DMS79 (cell line): ENCODE measurements around the gene ABCA13.

ENCODE experiments used
- DNase-seq: peaks from one replicate; lab custom pipeline; 2025; lab: John Stamatoyannopoulos, UW

ABCA13 gene

DNA sequence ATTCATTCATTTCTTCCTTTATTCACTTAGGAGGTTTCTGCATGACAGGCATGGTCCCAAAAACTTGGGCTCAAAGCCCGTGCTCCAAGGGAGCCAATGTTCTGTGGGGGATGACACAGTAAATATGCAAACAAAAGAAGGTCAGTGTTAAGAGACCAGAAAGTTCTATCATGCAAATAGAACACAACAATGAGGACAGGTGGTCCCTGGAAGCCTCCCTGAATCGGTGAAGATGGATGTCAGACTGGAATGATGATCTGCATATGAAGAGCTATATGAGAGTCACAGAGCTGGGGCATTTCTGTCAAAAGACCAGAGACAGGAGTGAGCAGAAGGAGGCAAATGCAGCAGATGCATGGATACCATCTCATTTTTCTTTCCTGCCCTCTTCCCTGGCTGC, 129.0 kb downstream of the ABCA13 start:
- DNase-seq = no peak

DNA sequence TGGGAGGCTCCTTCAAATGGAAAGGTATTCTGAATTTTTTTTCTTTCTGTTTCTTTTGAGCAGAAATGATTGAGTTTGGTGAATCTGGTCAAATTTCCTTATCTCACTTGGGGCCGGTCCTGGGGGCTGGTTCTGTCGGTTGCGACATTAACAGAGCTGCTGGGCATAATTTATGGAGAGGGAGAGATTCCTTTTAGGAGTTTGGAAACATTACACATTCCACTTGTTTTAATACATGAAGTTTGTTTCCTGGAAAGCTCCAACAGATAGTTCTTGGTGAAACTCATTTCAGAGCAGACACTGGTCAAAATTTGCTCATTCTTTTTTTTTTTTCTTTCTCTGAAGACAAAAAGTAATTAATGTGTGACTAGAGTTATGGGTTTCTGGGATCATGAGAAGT, 129.9 kb downstream of the ABCA13 start:
- no peak for DNase-seq

DNA sequence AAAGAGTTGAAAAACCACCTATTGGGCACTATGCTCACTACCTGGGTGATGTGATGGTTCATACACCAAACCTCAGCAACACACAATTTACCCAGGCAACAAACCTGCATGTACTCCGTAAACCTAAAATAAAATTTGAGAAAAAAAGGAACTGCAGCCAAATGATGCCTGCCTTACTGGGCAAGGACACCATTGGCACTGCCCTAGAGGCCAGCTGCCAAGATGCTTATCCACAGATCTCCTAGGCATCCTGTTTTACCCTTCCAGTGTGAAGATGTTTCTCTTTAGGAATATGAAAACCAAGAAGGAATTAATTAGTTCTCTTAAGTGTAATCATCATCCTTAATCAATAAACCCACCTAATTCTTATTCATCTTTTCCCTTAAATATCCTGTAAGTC, 133.4 kb downstream of the ABCA13 start:
- DNase-seq = no peak

DNA sequence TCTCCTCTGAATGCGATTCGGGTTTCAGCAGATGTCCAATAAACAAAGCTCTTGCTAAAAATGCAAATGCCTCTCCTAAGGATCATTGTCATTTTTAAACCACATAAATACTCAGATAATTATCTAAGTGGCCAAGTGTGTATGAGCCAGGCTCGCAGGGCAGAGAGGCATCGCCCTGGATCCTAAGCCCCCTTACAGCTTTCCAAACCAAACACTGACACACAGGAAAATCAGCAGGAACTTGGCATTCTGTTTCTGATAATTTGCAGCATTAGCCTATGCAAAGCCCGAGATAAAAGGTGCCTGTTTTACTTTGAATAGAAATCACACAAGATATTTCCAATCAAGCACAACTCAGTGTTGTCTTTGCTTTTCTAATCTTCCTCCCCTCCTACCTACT, 134.4 kb downstream of the ABCA13 start:
- DNase-seq = no peak

DNA sequence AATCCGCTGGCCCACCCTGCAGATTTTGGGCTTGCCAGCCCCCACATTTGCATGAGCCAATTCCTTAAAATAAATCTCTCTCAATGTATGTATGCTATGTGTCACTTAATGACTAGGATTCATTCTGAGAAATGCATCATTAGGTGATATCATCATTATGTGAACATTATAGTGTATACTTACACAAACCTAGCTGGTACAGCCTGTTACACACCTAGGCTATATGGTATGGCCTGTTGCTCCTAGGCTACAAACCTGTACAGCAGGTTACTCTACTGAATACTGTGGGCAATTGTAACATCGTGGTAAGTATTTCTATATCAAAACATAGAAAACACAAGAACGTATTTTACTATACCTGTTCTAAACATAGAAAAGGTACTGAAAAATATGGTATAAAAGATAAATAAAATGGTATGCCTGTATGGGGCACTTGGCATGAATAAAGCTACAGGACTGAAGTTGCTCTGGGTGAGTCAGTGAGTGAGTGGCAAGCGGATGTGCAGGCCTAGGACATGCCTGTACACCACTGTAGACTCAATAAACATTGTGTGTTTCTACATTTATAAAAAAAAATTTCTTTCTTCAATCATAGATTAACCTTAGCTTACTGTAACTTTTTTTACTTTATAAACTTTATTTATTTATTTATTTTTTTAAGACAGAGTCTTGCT, 135.9 kb downstream of the ABCA13 start:
- DNase-seq = no peak

DNA sequence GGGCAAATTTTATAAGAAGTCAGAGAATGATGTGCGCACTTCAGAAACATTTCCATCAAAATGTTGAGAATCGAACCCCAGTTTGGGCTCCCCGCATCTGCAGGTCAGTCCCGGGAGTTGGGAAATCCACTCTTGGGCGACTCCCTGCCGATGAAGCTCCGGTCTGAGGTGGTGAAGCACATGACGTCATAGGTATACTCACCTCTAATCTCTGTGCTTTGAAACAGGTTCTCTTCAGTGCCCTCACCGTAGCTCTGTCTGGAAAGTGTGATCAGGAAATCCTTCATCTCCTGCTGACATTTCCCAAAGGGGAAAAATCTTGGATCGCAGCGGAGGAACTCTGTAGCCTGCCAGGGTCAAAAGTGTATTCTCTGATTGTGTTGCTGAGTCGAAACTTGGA, 138.5 kb downstream of the ABCA13 start:
- no peak for DNase-seq

DNA sequence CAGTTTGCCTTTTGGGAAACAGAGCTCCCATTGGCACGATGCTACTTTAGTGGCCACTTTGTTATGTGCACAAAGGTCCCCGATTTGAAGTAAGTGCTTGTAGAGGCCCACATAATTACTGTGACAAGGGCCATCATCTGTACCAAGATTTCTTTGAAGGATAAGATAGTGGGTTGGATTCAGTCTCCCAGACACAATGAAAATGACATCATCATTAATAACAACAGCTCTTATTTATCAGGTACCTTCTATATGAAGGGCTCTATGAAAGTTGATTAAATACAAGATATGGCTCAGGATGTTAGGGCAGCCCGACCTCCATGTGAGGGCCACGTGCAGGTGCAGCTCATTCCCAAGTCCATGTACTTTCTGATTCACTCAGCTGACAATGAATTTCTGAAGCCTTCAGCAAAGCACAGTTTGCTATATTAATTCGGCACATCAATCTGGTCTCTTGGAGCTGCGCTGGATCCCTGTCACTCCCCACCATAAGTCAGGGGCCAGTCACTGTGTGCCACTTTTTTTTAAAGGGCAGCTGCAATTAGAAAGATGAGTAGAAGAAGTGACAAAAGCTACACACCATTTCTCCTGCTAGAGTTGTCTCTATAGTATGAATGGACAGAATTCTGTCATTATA, 140.3 kb downstream of the ABCA13 start:
- DNase-seq = no peak

DNA sequence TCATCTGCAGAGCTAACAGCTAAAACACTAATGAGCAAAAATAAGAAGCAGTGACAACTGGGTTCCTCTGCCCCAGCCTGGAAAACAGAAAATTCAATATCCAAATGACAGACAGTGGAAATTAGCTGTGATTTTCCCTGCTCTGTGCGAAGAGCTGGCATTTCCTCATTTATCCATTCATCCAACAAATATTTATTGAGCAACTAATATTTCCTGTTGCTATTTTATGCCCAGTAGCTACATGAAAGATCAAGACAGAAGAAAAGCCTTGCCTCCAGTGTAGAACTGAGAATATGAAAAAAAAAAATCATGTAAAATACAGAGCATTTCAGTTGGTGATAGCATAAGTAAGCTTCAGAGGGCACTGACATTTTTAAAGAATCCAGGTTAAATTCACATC, 140.9 kb downstream of the ABCA13 start:
- DNase-seq = no peak

DNA sequence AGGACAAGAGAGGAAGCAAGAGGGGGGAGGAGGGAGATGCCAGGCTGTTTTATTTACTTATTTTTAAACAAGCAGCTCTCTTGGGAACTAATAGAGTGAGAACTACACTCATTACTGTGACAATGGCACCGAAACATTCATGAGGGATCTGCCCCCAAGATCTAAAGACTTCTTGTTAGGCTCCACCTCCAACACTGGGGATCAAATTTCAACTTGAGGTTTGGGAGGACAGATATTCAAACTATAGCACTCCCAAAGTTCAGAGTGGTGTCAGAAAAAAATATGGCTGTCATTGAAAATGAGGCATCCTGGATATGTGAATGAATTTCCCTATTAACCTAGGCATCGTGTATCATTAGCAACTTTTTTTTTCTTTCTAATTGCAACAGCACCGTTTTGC, 145.5 kb downstream of the ABCA13 start:
- no peak for DNase-seq

DNA sequence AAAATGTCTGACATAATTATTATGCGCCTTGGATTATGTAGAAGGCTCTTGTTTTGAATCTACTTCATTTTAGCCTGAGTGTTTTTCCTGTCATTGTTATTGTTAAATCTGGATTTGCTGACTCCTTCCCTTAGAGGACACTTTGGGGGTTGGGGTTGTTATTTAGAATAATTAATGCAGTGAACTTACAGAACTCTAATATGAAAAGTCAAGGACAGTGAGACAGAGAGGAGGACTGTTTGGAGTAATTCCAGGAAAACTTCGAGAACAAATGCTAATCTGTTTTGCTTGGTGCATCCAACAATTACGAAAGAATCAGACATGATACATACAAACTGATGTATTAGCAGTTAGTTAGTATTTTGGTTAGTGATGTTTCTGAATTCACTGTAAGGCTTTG, 146.1 kb downstream of the ABCA13 start:
- DNase-seq = no peak

DNA sequence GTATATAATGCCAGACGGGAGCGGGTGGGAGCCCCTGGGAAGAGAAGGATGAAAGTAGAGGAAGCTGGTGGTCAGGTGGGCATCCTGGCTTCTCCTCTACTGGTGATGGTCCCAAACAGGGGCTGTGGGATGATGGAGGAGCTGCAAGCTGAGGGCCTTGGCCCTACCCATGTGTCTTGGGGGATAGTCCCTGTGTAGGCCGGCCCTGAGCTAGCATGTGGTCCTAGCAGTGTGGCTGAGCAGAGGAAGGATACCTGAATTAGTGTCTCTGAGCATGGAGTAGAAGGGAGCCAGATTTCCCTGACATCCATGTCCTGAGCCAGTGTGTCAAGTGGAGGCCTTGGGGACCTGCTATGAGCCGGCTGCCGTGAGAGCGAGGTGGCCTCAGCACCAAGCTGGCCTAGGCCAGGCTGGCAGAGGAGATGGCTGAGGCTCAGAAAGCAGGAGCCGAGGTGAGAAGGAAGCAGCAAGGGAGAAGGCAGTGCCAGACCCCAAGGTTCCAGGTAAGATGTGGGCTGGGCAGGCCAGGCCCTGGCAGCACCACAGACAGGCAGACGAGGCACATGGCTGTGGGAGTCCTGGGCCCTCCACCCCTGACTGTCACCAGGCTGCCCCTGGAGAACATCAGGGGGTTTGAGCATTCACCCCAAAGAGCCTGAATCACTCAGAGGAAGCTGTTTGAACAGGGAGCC, 150.2 kb downstream of the ABCA13 start:
- no peak for DNase-seq

DNA sequence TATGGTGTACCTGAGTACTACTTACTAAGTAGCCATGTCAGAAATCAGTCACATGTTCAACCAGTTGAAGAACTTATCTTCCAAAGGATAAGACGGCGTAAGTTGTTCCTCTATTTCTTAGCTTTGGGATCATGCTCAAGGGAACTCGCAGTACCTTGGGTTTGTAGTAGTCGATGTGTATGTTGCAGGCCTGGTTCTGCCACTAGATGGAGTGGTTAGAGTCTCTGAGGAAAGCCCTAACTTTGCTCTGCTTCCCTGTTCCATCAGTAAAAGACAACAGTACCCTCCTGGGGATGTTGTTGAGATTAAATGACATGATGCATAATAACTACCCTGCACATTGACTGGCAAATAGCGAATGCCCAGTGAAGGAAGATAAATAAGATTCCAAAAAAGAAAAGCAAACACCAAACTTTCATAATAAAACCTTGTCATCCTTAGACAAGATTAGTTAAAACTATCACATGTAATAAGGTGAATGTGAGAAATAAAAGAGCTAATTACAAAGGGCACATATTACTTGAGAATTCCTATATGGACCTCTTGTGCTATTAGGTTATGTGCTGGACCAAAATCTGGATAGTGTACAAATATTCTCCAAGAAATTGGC, 165.9 kb downstream of the ABCA13 start:
- no peak for DNase-seq

DNA sequence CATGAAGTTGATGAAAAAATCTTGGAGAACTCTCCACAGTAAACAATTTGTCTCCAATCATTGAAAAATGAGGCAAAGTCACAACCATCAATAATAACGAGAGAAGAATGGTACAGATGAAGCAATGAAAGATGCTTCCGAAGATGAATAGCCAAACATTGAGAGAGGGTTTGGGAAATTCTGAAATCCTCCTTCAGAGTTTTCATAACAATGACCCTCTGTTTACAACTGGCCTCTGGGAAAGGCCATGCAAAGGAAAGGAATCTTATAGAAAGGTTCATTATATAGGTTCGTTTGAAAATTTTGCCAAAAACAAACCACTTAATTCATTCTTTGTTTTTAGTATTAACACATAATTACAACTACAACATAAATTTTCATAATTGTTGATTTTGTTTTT, 166.5 kb downstream of the ABCA13 start:
- DNase-seq = no peak

DNA sequence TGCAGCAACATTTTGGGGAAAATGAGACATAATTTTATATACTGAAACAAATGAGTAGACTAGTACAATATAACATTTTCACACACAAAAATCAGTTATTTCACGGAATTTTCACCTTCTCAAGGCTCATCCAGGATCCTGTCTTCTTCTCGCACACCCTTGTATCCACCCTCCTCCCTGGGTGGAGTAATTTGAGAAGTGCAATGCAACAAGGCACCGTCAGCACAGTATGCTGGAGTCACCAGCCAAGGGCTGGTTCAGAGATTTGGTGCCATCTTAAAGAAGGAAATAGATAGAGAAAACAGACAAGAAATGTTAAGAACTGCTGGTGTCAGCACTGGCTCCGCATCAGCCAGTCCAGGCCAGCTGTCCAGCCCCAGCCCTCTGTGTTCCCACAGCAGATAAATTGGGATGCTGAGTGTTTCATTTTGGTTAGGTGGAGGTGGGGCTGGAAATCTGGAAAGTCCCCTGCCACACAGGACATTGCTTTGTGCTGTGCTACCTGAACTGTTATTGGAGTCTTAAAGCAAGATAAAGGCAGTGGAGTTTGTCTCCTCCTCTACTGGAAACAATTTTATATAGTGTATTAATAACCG, 176.1 kb downstream of the ABCA13 start:
- DNase-seq = no peak

DNA sequence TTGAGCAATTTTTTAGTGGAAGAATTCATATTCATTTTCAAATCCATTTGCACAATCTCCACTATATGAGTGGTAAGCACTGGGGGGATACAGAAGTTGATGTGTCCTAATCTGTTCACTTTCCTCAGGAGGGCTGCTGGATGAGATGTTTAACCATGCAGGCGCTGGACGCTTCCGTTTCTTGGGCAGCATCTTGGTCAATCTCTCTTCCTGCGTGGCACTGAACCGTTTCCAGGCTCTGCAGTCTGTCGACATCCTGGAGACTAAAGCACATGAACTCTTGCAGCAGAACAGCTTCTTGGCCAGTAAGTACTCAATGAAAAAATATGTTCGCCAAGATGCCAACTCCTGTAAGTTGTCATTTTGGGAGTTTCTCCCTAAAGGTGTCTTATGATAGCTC, 179.3 kb downstream of the ABCA13 start:
- no peak for DNase-seq

DNA sequence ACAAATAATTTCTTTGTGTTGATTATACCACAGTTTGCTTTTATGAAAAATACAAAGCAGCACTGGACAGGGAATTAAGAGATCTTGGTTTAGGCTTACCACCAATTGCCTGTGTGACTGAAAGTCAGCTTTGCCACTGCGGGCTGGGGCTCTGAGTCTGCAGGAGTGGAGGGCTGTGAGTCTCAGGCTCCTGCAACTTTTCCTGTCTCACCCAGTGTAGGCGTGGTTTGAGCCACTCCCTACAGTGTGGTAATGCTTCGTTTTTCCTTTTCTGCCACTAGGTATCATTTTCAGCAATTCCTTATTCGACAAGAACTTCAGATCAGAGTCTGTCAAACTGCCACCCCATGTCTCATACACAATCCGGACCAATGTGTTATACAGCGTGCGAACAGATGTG, 180.6 kb downstream of the ABCA13 start:
- DNase-seq = no peak

DNA sequence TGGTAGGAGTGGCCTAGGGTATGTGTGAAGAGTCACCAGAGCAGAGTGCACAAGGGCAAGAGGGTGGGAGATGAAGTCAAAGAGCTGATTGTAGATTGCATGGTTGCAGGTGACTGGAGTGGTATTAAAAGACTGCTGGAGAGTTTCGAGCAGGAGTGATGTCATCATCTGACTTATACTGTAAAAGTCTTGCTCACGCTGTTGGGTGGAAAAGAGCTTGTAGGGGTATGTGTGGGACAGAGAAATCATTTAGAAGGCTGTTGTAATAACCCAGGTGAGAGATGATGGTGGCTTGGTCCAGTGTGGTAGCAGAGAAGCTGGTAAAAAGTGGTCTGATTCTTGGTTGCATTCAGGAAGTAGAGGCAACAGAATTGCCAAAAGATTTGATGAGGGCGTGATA, 184.1 kb downstream of the ABCA13 start:
- no peak for DNase-seq

DNA sequence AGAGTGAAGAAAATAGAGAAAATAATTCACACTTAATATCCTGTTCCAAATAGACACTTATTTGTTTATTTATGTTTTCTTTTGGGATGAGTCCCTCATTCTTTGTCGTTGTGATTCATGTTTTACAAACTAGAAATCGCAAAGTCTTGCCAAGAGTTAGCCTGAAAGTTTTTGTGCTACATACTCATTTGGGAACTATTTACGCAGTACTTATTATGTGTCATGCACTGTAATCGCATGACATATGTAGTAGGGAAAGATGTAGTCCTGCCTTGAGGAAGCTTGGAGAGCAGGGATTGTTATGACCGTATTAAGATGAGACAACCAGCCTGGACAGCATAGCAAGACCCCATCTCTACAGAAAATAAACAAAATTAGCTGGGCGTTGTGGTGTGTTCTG, 189.3 kb downstream of the ABCA13 start:
- no peak for DNase-seq

DNA sequence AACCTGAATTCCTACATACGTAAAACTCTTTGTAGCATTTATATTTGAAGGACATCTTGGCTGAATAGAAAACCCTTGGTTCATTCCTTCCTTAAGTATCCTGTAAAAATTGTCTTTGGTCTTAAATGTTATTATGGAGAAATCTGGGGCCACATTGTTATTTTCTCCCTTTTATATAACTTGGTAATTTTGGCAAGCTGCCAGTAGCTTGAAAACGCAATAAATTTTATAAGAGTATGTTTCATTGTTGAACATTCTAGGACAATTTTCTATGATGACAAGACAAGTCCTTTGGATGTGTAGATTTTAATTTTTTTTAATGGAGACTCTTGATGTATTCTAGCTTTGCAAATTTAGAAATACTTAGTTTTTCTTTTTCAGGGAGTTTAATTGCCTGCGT, 191.9 kb downstream of the ABCA13 start:
- no peak for DNase-seq

DNA sequence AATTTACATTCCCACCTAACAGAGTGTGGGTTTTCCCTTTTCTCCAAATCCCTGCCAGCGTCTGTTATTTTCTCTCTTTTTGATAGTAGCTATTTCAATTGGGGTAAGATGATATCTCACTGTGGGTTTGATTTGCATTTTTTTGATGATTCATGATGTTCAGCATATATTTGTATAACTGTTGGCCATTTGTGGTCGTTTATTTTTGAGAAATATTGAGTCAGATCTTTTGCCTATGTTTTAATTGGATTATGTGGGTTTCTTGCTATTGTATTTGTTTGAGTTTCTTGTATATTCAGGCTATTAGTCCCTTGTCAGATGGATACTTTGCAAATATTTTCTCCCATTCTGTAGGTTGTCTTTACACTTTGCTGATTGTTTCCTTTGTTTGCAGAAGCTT, 193.8 kb downstream of the ABCA13 start:
- no peak for DNase-seq

DNA sequence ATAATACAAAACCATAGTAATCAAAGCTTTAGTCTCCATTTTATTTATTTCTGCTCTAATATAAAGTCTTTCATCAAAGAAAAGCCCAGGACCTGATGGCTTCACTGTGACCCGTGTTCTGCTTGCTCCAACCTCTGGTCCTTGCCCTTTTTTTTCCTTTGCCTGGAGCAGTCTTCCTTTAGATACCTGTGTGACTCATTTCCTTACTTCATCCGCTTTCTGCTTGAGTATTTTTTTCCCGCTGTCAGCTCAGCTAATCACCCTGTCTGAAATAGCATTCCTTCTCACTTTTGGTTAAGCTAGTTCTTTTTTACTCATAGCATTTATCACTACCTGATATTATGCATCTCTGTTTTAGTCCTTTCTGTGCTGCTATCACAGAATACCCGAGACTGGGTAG, 194.8 kb downstream of the ABCA13 start:
- no peak for DNase-seq

DNA sequence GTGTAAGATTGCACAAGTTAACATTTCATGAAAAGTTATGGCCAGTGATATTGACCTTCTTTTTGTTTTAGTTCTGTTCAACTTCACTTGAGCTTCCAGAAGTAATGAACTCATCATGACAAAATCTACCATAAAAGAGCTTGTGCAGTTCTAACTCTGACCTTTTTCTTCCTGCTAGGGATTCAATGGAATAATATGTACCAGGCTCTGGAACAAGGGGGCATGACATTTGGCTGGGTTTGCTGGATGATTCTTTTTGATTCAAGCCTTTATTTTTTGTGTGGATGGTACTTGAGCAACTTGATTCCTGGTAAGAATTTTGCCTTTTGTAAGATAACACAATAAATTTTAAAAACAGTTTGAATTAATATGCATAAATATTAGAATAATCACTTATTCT, 205.0 kb downstream of the ABCA13 start:
- no peak for DNase-seq

DNA sequence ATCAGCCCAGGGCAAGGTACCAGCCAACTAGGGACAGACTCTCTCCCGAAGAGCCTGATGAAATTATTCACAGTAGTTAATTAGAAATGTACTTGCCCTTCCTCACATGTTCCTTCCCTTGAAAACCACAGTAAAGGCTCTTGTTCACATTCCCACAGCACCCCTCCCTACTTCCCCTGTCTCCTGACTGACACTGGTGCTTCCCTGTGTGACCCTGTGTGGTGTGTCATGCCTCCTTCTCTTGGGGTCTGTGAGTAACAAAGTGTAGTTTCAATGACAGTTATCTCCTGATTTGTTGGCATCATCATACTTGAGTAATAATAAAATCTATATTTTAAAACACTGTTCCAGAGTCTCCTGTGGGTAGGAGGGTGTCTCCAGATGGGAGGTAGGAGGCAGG, 209.7 kb downstream of the ABCA13 start:
- DNase-seq = no peak
